Measurements from ENCODE around the gene VDAC1. TPM values are rescaled to one million over a fixed set of nuclear protein-coding genes. Genes with fewer than 3 reads are reported as not detected.

Gene VDAC1
- total and polyA plus RNA-seq, 10 of the 15 experiments (the other 5 are each of a cell fraction or from before 2014, with no cell fraction given) = 245 to 488 (median 349) TPM

DNA sequence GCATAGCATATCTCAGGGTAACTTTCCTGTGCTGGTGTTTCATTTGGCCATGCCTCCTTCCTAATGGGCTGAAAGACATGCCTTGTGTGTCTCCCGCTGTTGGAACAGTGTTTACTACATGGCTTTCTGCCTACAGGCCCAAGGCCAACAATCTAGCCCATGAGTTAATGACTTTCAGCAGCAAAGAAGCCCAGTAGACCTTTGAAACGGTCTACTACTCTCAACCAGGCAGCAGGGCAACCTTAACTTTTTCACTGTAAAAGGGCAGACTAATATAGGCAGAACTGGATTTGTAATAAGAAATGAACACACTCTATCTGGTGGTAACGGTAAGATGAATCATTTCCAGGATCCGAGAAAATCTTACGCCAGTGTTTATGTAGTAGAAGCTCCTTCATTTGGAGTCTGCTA lies 57.3 kb downstream of the VDAC1 start:
- ChIA-PET SMC1A (ENCODE audit: uncharacterized antibody, unreplicated experiment) (interaction anchor here (1.0 to 3.3 kb wide), 6 partner anchors 9 to 45 kb away, joined by 3 to 20 read pairs (median 6); no protein-coding TSS in a partner anchor), CTCF (interaction anchor here (0.7 to 6.3 kb wide), 11 partner anchors 8 to 523 kb away, joined by 3 to 51 read pairs (median 4); no protein-coding TSS in a partner anchor), RAD21 (ENCODE audit: unreplicated experiment) (interaction anchor here (1.0 to 1.7 kb wide), 2 partner anchors 9 to 33 kb away, joined by 4 read pairs; no protein-coding TSS in a partner anchor), POLR2A (interaction anchor here (0.5 to 1.2 kb wide), 2 partner anchors 15 to 686 kb away, joined by 3 read pairs; no protein-coding TSS in a partner anchor)
- no peak overlapping the region for H2AFZ ChIP-seq (ENCODE audit: control insufficient read depth, low read depth, low read length)
- H3K9me3 ChIP-seq (replicated peaks; ENCODE audit: control insufficient read depth, insufficient read depth, low read length) = no peaks in the 10 kb centered on the region
- no peaks in the 10 kb centered on the region for H3K27me3 ChIP-seq (replicated peaks in 1 of 2; ENCODE audit: control insufficient read depth in 2 of 2, insufficient read depth in 2 of 2, low read length in 1 of 2)
- no peak overlapping the region for H3K9ac ChIP-seq (ENCODE audit: control insufficient read depth, insufficient read depth, low read length)
- ATAC-seq (no peak), DNase-seq (ENCODE audit: low read depth, low spot score) (no peak), FAIRE-seq (no peak)
- intact Hi-C loops (cut with micrococcal nuclease; ENCODE audit: unreplicated experiment) = no loop called here
- TF ChIP-seq EZH2 (IDR thresholded peaks at IDR 0.05; ENCODE audit: borderline replicate concordance, control insufficient read depth, low read depth, low read length) (no peak), HDAC2 (IDR thresholded peaks at IDR 0.05) (no peak), IKZF1 (conservative IDR thresholded peaks at IDR 0.05) (no peak), ZNF217 (IDR thresholded peaks at IDR 0.05) (no peak)
- BruUV-seq (replicated peaks) = no TSS peak
- no peaks in the 10 kb centered on the region for H3K4me1 ChIP-seq (ENCODE audit: control insufficient read depth, insufficient read depth, low read length)
- no peak overlapping the region for H3K4me3 ChIP-seq
- H3K27ac ChIP-seq (ENCODE audit: control insufficient read depth, insufficient read depth) = no peak overlapping the region
- no peaks in the 10 kb centered on the region for H3K79me2 ChIP-seq (ENCODE audit: control insufficient read depth, insufficient read depth, low read length)
- in situ Hi-C loops (cut with MboI) = loop anchor here (5.0 to 10.0 kb wide), 2 partner anchors 393 to 835 kb away; no protein-coding TSS in a partner anchor
- no peak overlapping the region for H3K4me2 ChIP-seq (ENCODE audit: control insufficient read depth, insufficient read depth)
- 79% methylated on average over 5 of the region's 5 CpGs for WGBS (ENCODE audit: insufficient coverage, insufficient replicate concordance, low lambda C conversion rate, missing lambda C conversion rate)
- H3K36me3 ChIP-seq (ENCODE audit: control insufficient read depth in 2 of 2, insufficient read depth in 2 of 2, low read length in 1 of 2) = no peaks in the 10 kb centered on the region
- no peaks in the 10 kb centered on the region for H4K20me1 ChIP-seq (ENCODE audit: control insufficient read depth, insufficient read depth)

DNA sequence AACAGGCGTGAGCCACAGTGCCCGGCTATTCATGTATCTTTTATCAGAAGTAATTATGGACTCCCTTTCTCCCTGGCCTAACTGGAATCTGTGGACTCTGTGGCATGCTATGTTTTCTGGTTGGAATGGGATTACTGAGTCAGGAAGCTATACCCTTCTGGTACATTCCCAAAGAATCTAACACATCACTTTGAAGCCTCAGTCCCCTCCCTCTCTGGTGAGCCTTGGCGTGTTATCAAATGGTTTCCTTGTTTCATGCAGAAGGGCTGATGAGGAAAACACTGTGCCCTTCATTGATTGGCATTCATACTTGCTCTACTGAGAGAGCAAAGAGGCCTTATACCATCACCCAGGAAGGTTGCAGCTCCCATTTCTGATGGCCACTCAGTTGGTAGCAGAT lies 59.2 kb downstream of the VDAC1 start:
- SMC1A ChIA-PET (ENCODE audit: uncharacterized antibody, unreplicated experiment) = interaction anchor here (0.7 to 3.3 kb wide), 18 partner anchors 8 to 1696 kb away, joined by 3 to 20 read pairs (median 5); no protein-coding TSS in a partner anchor
- Histone ChIP-seq H3K4me3 (no peak overlapping the region), H3K36me3 (ENCODE audit: control insufficient read depth in 2 of 2, insufficient read depth in 2 of 2, low read length in 1 of 2) (no peaks in the 10 kb centered on the region), H3K27me3 (replicated peaks in 1 of 2; ENCODE audit: control insufficient read depth in 2 of 2, insufficient read depth in 2 of 2, low read length in 1 of 2) (no peaks in the 10 kb centered on the region), H3K4me1 (ENCODE audit: control insufficient read depth, insufficient read depth, low read length) (no peaks in the 10 kb centered on the region), H3K9me3 (replicated peaks; ENCODE audit: control insufficient read depth, insufficient read depth, low read length) (no peaks in the 10 kb centered on the region), H4K20me1 (ENCODE audit: control insufficient read depth, insufficient read depth) (no peaks in the 10 kb centered on the region), H3K27ac (ENCODE audit: control insufficient read depth, insufficient read depth) (no peak overlapping the region), H3K4me2 (ENCODE audit: control insufficient read depth, insufficient read depth) (no peak overlapping the region), H3K79me2 (ENCODE audit: control insufficient read depth, insufficient read depth, low read length) (no peaks in the 10 kb centered on the region), H3K9ac (ENCODE audit: control insufficient read depth, insufficient read depth, low read length) (no peak overlapping the region), H2AFZ (ENCODE audit: control insufficient read depth, low read depth, low read length) (no peak overlapping the region)
- POLR2A ChIA-PET = no interaction called here
- RAD21 ChIA-PET (ENCODE audit: unreplicated experiment) = interaction anchor here (0.7 to 2.3 kb wide), 8 partner anchors 9 to 522 kb away, joined by 3 to 14 read pairs (median 4); no protein-coding TSS in a partner anchor
- CTCF ChIA-PET = interaction anchor here (0.7 to 6.3 kb wide), 29 partner anchors 9 to 835 kb away, joined by 3 to 51 read pairs (median 5); no protein-coding TSS in a partner anchor
- ATAC-seq (no peak), DNase-seq (ENCODE audit: low read depth, low spot score) (no peak), FAIRE-seq (no peak)
- 68% methylated on average over 3 of the region's 3 CpGs for WGBS (ENCODE audit: insufficient coverage, insufficient replicate concordance, low lambda C conversion rate, missing lambda C conversion rate)
- BruUV-seq (replicated peaks) = no TSS peak
- in situ Hi-C loops (cut with MboI) (loop anchor here (5.0 to 10.0 kb wide), 2 partner anchors 391 to 833 kb away; no protein-coding TSS in a partner anchor), intact Hi-C loops (cut with micrococcal nuclease; ENCODE audit: unreplicated experiment) (no loop called here)
- TF ChIP-seq PAX8 (IDR thresholded peaks at IDR 0.05) (no peak), CBX3 (IDR thresholded peaks at IDR 0.05; ENCODE audit: borderline replicate concordance, low read depth) (no peak), CTCF (IDR thresholded peaks at IDR 0.05 in 2 of 3, conservative IDR thresholded peaks at IDR 0.05 in 1 of 3; ENCODE audit: control insufficient read depth in 2 of 3, extremely low read depth in 1 of 3, insufficient read depth in 1 of 3, low read depth in 3 of 3, low read length in 3 of 3) (no peak), PRDM15 (CRISPR knock-in tag; IDR thresholded peaks at IDR 0.05) (no peak), RELB (IDR thresholded peaks at IDR 0.05; ENCODE audit: low read depth) (no peak)
